H1 (cell line): ENCODE data around the gene RDH11. TPM values are rescaled to one million over a fixed set of nuclear protein-coding genes. Genes with fewer than 3 reads are reported as not detected.

ENCODE experiments used
- CBX8 ChIP-seq: fragments of 300-800, 300-1000 bp; sonication (generic); IDR thresholded peaks from 2 replicates; pipeline ENCODE4 v1.7.1; 2016; ENCODE audit warnings: low read depth, low read length, borderline replicate concordance
- CTCF ChIP-seq, 3 experiments: IDR thresholded peaks; 1 replicate in 2 of 3; 2 replicates in 1 of 3; pipeline versions ENCODE4 v1.5.1 to v1.6.1; 2011; ENCODE audit warnings: low read length in 3 of 3, mild to moderate bottlenecking in 3 of 3, inconsistent platforms in 2 of 3, low read depth in 1 of 3, moderate library complexity in 1 of 3; ENCODE audit not compliant: insufficient read depth in 1 of 3; ENCODE audit errors: control extremely low read depth in 1 of 3
- EP300 ChIP-seq, 2 experiments: IDR thresholded peaks; 1 replicate in 1 of 2; 2 replicates in 1 of 2; pipeline ENCODE4 v1.6.1; 2011 to 2012; ENCODE audit warnings: low read depth in 2 of 2, low read length in 2 of 2, mild to moderate bottlenecking in 2 of 2, borderline replicate concordance in 1 of 2, inconsistent platforms in 1 of 2, moderate library complexity in 1 of 2
- EZH2 ChIP-seq: fragments of 200-600 bp; sonication (generic); IDR thresholded peaks from 2 replicates; pipeline ENCODE4 v1.7.1; 2012; ENCODE audit warnings: low read depth, mild to moderate bottlenecking, moderate library complexity, low read length, inconsistent platforms; ENCODE audit not compliant: severe bottlenecking
- HDAC2 ChIP-seq, 2 experiments: fragments of 300-600 bp in 1 of 2; sonication (generic) in 1 of 2; IDR thresholded peaks; 2 replicates each; pipeline ENCODE4 v1.6.1; 2011 to 2012; ENCODE audit warnings: low read depth in 2 of 2, low read length in 2 of 2, mild to moderate bottlenecking in 2 of 2, moderate library complexity in 2 of 2, borderline replicate concordance in 1 of 2, inconsistent platforms in 1 of 2
- KDM1A ChIP-seq: fragments of 200-600, 300-600 bp; sonication (generic); IDR thresholded peaks from 2 replicates; pipeline ENCODE4 v1.7.1; 2016; ENCODE audit warnings: mild to moderate bottlenecking, low read length, borderline replicate concordance
- POU5F1 ChIP-seq: IDR thresholded peaks from 2 replicates; pipeline ENCODE4 v1.6.1; 2011; ENCODE audit warnings: low read depth, mild to moderate bottlenecking, low read length, moderate library complexity
- RBBP5 ChIP-seq: IDR thresholded peaks from 2 replicates; pipeline ENCODE4 v1.7.1; 2012; ENCODE audit warnings: low read depth, mild to moderate bottlenecking, inconsistent platforms, low read length, moderate library complexity, borderline replicate concordance
- SP1 ChIP-seq: IDR thresholded peaks from 2 replicates; pipeline ENCODE4 v1.6.1; 2011; ENCODE audit warnings: low read depth, low read length
- polyA plus RNA-seq, 7 experiments: library from polyadenylated mRNA; depleted of rRNA in 3 of 7; stranded (reverse) in 5 of 7; unstranded in 2 of 7; fragments of >200 nt in 5 of 7; fragments of 200-250 nt in 2 of 7; gene quantifications; 1 replicate in 5 of 7; 2 replicates in 1 of 7; 4 replicates in 1 of 7; pipeline versions ENCODE4 v1.2.1 to v1.2.3, GENCODE V29; 2011 to 2013; ENCODE audit warnings: missing spikeins in 2 of 7, mixed read lengths in 2 of 7
- total RNA-seq: library from RNA; stranded (reverse); fragmentation: NEBNext Ultra II Directional; extraction: Animal tissue kit (Norgen Biotek cat#: 25700); gene quantifications from 2 replicates; pipeline ENCODE4 v1.2.1, GENCODE V29; 2021

The RDH11 gene
- total and polyA plus RNA-seq, 2 of the 8 experiments (the other 6 are each of a cell fraction or from before 2014, with no cell fraction given) = 104 to 117 TPM

GRCh38 chr14:67690011-67690410 is 5.6 kb downstream of the RDH11 start (continued):
- TF ChIP-seq CTCF (IDR thresholded peaks at IDR 0.05; ENCODE audit: control extremely low read depth in 1 of 3, insufficient read depth in 1 of 3, low read depth in 1 of 3, low read length in 3 of 3) (no peak), POU5F1 (no peak), EZH2 (no peak), CBX8 (no peak), SP1 (no peak), HDAC2 (IDR thresholded peaks at IDR 0.05; ENCODE audit: borderline replicate concordance in 1 of 2, low read depth in 2 of 2, low read length in 2 of 2) (no peak), KDM1A (no peak), EP300 (IDR thresholded peaks at IDR 0.05; ENCODE audit: borderline replicate concordance in 1 of 2, low read depth in 2 of 2, low read length in 2 of 2) (no peak), RBBP5 (no peak)
